HepG2 (cell line): ENCODE data around the gene PJA2. TPM values are rescaled to one million over a fixed set of nuclear protein-coding genes. Genes with fewer than 3 reads are reported as not detected.
A peak's percentile ranks its signal among the peaks of the same experiment; 100 is the strongest.

Experiments used
- ARID3A ChIP-seq: IDR thresholded peaks from 2 replicates; pipeline ENCODE4 v1.6.1; 2012; ENCODE audit warnings: low read depth, low read length, improper control_type of control experiment
- CEBPB ChIP-seq: IDR thresholded peaks from 2 replicates; pipeline ENCODE4 v1.6.1; 2011; ENCODE audit warnings: low read depth, low read length, improper control_type of control experiment, borderline replicate concordance
- HHEX ChIP-seq: IDR thresholded peaks from 2 replicates; pipeline ENCODE4 v1.6.1; 2016; ENCODE audit warnings: control low read depth
- HIC2 ChIP-seq: sonication (generic); formaldehyde crosslinking; IDR thresholded peaks from 2 replicates; pipeline ENCODE4 v1.9.0; 2022; ENCODE audit warnings: low read depth, missing genetic modification reagents
- HNF4G ChIP-seq, 2 experiments: sonication (generic) in 1 of 2; formaldehyde crosslinking in 1 of 2; IDR thresholded peaks; 2 replicates each; pipeline versions ENCODE4 v1.4.0 to v1.6.1; 2011 to 2020; ENCODE audit warnings: borderline replicate concordance in 2 of 2, low read depth in 2 of 2, mild to moderate bottlenecking in 2 of 2, low read length in 1 of 2, missing genetic modification reagents in 1 of 2, moderate library complexity in 1 of 2
- MAF1 ChIP-seq: sonication (generic); formaldehyde crosslinking; IDR thresholded peaks from 2 replicates; pipeline ENCODE4 v1.5.0; 2020; ENCODE audit warnings: missing genetic modification reagents, borderline replicate concordance
- MXI1 ChIP-seq: IDR thresholded peaks from 3 replicates; pipeline ENCODE4 v1.6.1; 2012; ENCODE audit warnings: low read depth, low read length, inconsistent platforms, borderline replicate concordance
- NFYB ChIP-seq: sonication (generic); formaldehyde crosslinking; IDR thresholded peaks from 2 replicates; pipeline ENCODE4 v1.4.0; 2020; ENCODE audit warnings: missing genetic modification reagents
- PHF20 ChIP-seq: sonication (generic); formaldehyde crosslinking; IDR thresholded peaks from 2 replicates; pipeline ENCODE4 v1.5.0; 2020; ENCODE audit warnings: mild to moderate bottlenecking, missing genetic modification reagents
- REL ChIP-seq: sonication (generic); formaldehyde crosslinking; conservative IDR thresholded peaks from 2 replicates; pipeline ENCODE4 v1.8.0; 2022; ENCODE audit warnings: mild to moderate bottlenecking, missing genetic modification reagents, moderate library complexity
- REPIN1 ChIP-seq: sonication (generic); formaldehyde crosslinking; IDR thresholded peaks from 2 replicates; pipeline ENCODE4 v1.8.0; 2022; ENCODE audit warnings: missing genetic modification reagents, low read depth, mild to moderate bottlenecking, borderline replicate concordance
- STAT6 ChIP-seq: sonication (generic); formaldehyde crosslinking; IDR thresholded peaks from 2 replicates; pipeline ENCODE4 v1.4.0; 2020; ENCODE audit warnings: missing genetic modification reagents, mild to moderate bottlenecking, borderline replicate concordance
- ZNF253 ChIP-seq: sonication (generic); formaldehyde crosslinking; IDR thresholded peaks from 2 replicates; pipeline ENCODE4 v1.8.0; 2022; ENCODE audit warnings: mild to moderate bottlenecking, missing genetic modification reagents, borderline replicate concordance
- ZNF3 ChIP-seq: IDR thresholded peaks from 2 replicates; pipeline ENCODE4 v1.7.0; 2017; ENCODE audit warnings: inconsistent platforms
- ZNF430 ChIP-seq: sonication (generic); formaldehyde crosslinking; IDR thresholded peaks from 2 replicates; pipeline ENCODE4 v1.9.0; 2021; ENCODE audit warnings: mild to moderate bottlenecking, missing genetic modification reagents
- ZNF709 ChIP-seq: sonication (generic); formaldehyde crosslinking; IDR thresholded peaks from 2 replicates; pipeline ENCODE4 v1.5.0; 2020; ENCODE audit warnings: mild to moderate bottlenecking, missing genetic modification reagents
- ZNF710 ChIP-seq: sonication (generic); formaldehyde crosslinking; IDR thresholded peaks from 2 replicates; pipeline ENCODE4 v1.5.0; 2020; ENCODE audit warnings: mild to moderate bottlenecking, missing genetic modification reagents, borderline replicate concordance
- ZSCAN21 ChIP-seq: sonication (generic); formaldehyde crosslinking; IDR thresholded peaks from 2 replicates; pipeline ENCODE4 v1.8.0; 2022; ENCODE audit warnings: mild to moderate bottlenecking, missing genetic modification reagents, moderate library complexity, borderline replicate concordance
- polyA plus RNA-seq, 8 experiments: library from polyadenylated mRNA; depleted of rRNA in 3 of 8; stranded (reverse) in 7 of 8; unstranded in 1 of 8; fragments of >200 nt; fragmentation: Illumina TruSeq in 4 of 8; extraction: Trizol in 4 of 8; gene quantifications; 2 replicates each; pipeline versions ENCODE4 v1.2.1 to v1.2.3, GENCODE V29; 2011 to 2016; ENCODE audit warnings: low read depth in 4 of 8, missing spikeins in 1 of 8, mixed read lengths in 1 of 8; ENCODE audit not compliant: insufficient read depth in 1 of 8
- total RNA-seq, 5 experiments: library from RNA; depleted of rRNA; stranded (reverse); fragments of >200 nt; fragmentation: Illumina TruSeq; extraction: Trizol; gene quantifications; 2 replicates each; pipeline ENCODE4 v1.2.3, GENCODE V29; 2016; ENCODE audit warnings: low read depth in 1 of 5
- TF ChIP-seq, protein P1 (sequence below): sonication (generic); formaldehyde crosslinking; IDR thresholded peaks from 2 replicates; pipeline ENCODE4 v1.4.0; 2020; ENCODE audit warnings: missing genetic modification reagents

Gene PJA2
- total and polyA plus RNA-seq, 2 of the 13 experiments (the other 11 are each of a cell fraction or from before 2014, with no cell fraction given), result 39.4 to 41.4 TPM

- TF ChIP-seq ZNF709, result no peak
- 0 out of 2 replicates have a peak, but pooled peaks have one; percentile 10 for TF ChIP-seq ZNF430
- TF ChIP-seq HHEX (CRISPR knock-in tag), result no peak
- TF ChIP-seq ZSCAN21, result no peak
- peak; percentile 13; the same call in 1 of the 3 replicates for TF ChIP-seq MXI1
- no peak; the same call in 1 of the 2 replicates for TF ChIP-seq REL (CRISPR knock-in tag)
- TF ChIP-seq PHF20 (CRISPR knock-in tag), result peak; percentile 4; the same call in 1 of the 2 replicates
- TF ChIP-seq CEBPB, result no peak
- TF ChIP-seq ZNF710 (CRISPR knock-in tag), result 0 out of 2 replicates have a peak, but pooled peaks have one; percentile 33
- no peak for TF ChIP-seq ZNF253 (CRISPR knock-in tag)
- no peak for TF ChIP-seq HNF4G (IDR thresholded peaks at IDR 0.05; ENCODE audit: borderline replicate concordance, low read depth, low read length)
- TF ChIP-seq HNF4G (CRISPR knock-in tag; IDR thresholded peaks at IDR 0.05; ENCODE audit: borderline replicate concordance, low read depth), result no peak
- TF ChIP-seq MAF1 (CRISPR knock-in tag), result no peak
- no peak for TF ChIP-seq ZNF3 (CRISPR knock-in tag)
- 0 out of 2 replicates have a peak, but pooled peaks have one; percentile 84 for TF ChIP-seq STAT6 (CRISPR knock-in tag)
- TF ChIP-seq HIC2, result no peak
- TF ChIP-seq, protein P1, sequence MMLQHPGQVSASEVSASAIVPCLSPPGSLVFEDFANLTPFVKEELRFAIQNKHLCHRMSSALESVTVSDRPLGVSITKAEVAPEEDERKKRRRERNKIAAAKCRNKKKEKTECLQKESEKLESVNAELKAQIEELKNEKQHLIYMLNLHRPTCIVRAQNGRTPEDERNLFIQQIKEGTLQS, result no peak
- TF ChIP-seq ARID3A, result no peak
- TF ChIP-seq NFYB (CRISPR knock-in tag), result peak; percentile 89
- TF ChIP-seq REPIN1 (CRISPR knock-in tag), result no peak
These were observed at the start of gene PJA2 (continued) for GRCh38 chr5:109409844-109410388.
